Measurements from ENCODE around the gene SEPHS2. TPM values are rescaled to one million over a fixed set of nuclear protein-coding genes. Genes with fewer than 3 reads are reported as not detected.
A peak's percentile ranks its signal among the peaks of the same experiment; 100 is the strongest.

SEPHS2 gene
- total RNA-seq, 1 donor from 2014 or later: 17.4 TPM

DNA sequence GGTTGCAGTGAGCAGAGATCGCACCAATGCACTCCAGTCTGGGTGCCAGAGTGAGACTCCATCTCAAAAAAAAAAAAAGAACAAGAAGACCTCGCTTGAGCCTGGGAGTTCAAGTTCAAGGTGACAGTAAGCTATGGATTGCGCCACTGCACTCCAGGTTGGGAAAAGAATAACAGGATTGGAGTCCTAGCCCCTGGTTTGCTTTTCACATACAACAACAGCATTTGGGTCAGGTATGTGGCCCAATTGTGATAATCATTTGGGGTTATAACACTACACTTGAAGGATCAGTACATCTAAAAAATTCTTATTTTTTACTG lies 3.4 kb upstream of the SEPHS2 start:
- no peak for TF ChIP-seq CTCF (IDR thresholded peaks at IDR 0.05; ENCODE audit: insufficient read depth, low read length, severe bottlenecking)
- FAIRE-seq (no peak), DNase-seq (ENCODE audit: low read depth) (no peak)

GRCh38 chr16:30447512-30448226 lies 2.0 kb upstream of the SEPHS2 start:
- H3K27me3 ChIP-seq (ENCODE audit: control insufficient read depth, insufficient read depth, low read length): no peaks in the 10 kb centered on the region
- peaks cover 2% of the 10 kb centered on the region for H3K36me3 ChIP-seq (ENCODE audit: control insufficient read depth, insufficient read depth, low read length)
- H3K4me3 ChIP-seq (ENCODE audit: low read depth, low read length): no peak overlapping the region
- TF ChIP-seq CTCF (IDR thresholded peaks at IDR 0.05; ENCODE audit: insufficient read depth, low read length, severe bottlenecking): no peak
- no peak for DNase-seq (ENCODE audit: low read depth)
- FAIRE-seq: no peak

More for the DNA sequence above, 3.4 kb upstream of the SEPHS2 start:
- no peaks in the 10 kb centered on the region for H3K36me3 ChIP-seq (ENCODE audit: control insufficient read depth, insufficient read depth, low read length)
- no peak overlapping the region for H3K4me3 ChIP-seq (ENCODE audit: low read depth, low read length)
- no peaks in the 10 kb centered on the region for H3K27me3 ChIP-seq (ENCODE audit: control insufficient read depth, insufficient read depth, low read length)

- Histone ChIP-seq H3K27me3 (ENCODE audit: control insufficient read depth, insufficient read depth, low read length) (no peaks in the 10 kb centered on the region), H3K36me3 (ENCODE audit: control insufficient read depth, insufficient read depth, low read length) (peaks cover 2% of the 10 kb centered on the region), H3K4me3 (ENCODE audit: low read depth, low read length) (no peak overlapping the region)
- no peak for TF ChIP-seq CTCF (IDR thresholded peaks at IDR 0.05; ENCODE audit: insufficient read depth, low read length, severe bottlenecking)
- FAIRE-seq (no peak), DNase-seq (ENCODE audit: low read depth) (no peak)
Observed at GRCh38 chr16:30446203-30446595, 525 bp upstream of the SEPHS2 start.

DNA sequence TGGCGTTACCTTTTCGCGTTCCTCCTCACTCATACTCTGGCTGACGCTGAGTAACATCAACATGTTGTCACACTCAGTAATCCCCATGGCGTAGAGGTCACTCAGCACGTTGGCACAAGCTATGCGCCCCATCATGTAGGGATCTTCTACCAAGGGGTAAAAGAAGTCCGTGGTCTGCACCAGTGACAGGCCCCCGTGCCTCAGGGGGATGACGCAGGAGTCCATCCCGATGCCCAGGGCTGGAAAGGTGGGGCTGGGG lies 596 bp downstream of the SEPHS2 start:
- Histone ChIP-seq H3K36me3 (ENCODE audit: control insufficient read depth, insufficient read depth, low read length) (peaks cover 2% of the 10 kb centered on the region), H3K4me3 (ENCODE audit: low read depth, low read length) (peak overlapping the region; percentile 61), H3K27me3 (ENCODE audit: control insufficient read depth, insufficient read depth, low read length) (no peaks in the 10 kb centered on the region)
- FAIRE-seq (no peak), DNase-seq (ENCODE audit: low read depth) (no peak)
- no peak for TF ChIP-seq CTCF (IDR thresholded peaks at IDR 0.05; ENCODE audit: insufficient read depth, low read length, severe bottlenecking)

DNA sequence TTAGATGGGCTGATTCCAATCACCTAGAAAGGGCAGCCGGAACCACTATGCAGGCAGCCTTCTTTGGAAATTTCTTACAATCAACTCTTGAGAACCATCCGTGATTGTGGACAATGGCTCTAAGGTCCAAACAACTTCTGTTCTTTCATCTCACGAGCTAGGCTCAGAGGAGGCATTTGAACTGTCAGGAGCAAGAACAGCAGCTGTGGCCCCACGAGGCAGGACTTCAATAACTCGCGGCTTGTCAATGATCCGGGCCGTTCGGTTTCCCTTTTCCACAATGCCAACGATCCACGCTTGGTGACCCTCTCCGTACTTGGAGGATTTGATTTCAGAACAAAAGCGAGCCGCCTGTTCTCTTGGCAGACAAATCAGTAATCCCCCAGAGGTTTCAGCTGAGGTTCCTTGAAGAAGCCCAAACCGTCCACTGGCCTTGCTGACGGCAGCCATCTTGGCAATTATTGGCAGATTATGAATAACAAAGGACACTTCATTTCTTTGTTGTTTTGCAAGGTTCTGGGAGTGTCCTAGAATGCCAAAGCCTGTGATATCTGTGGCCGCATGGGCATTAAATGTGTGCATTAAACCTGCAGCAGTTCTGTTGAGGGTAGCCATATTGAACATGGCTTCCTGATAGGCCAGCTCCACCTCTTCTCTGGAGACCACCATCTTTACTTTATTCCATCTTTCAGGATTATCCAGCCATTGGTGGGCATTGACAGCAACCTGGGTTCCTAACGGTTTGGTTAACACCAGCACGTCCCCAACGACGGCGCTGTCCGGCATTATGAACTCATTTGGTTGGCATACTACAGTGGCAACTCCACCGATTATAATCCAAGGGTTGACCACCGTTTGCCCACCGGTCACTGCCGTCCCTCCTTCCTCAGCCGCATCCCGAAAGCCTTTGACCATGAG lies 1.2 kb downstream of the SEPHS2 start:
- Histone ChIP-seq H3K36me3 (ENCODE audit: control insufficient read depth, insufficient read depth, low read length) (peaks cover 2% of the 10 kb centered on the region), H3K27me3 (ENCODE audit: control insufficient read depth, insufficient read depth, low read length) (no peaks in the 10 kb centered on the region), H3K4me3 (ENCODE audit: low read depth, low read length) (peak overlapping the region; percentile 61)
- no peak for TF ChIP-seq CTCF (IDR thresholded peaks at IDR 0.05; ENCODE audit: insufficient read depth, low read length, severe bottlenecking)
- no peak for FAIRE-seq
- no peak for DNase-seq (ENCODE audit: low read depth)

Data from bronchial epithelial cell (primary cell).